IPS DF 6.9 (cell line): ENCODE results near the gene MYMX.

ENCODE experiments used
- DNase-seq: peaks from one replicate; pipeline ENCODE4 v3.0.0-alpha.2; 2013; ENCODE audit warnings: low read depth, low spot score
- H3K27ac ChIP-seq: one replicate; pipeline ENCODE4 v1.5.1; 2013; ENCODE audit warnings: low read length, control low read depth
- H3K27me3 ChIP-seq: 2 replicates; pipeline ENCODE4 v1.6.1; 2013; ENCODE audit warnings: mild to moderate bottlenecking, low read length; ENCODE audit not compliant: control insufficient read depth, insufficient read depth
- H3K36me3 ChIP-seq: 2 replicates; pipeline ENCODE4 v1.6.1; 2013; ENCODE audit warnings: low read length; ENCODE audit not compliant: control insufficient read depth, insufficient read depth
- H3K4me1 ChIP-seq: 2 replicates; pipeline ENCODE4 v1.6.1; 2013; ENCODE audit warnings: low read length; ENCODE audit not compliant: control insufficient read depth, insufficient read depth
- H3K4me3 ChIP-seq: 2 replicates; pipeline ENCODE4 v1.5.1; 2013; ENCODE audit warnings: mild to moderate bottlenecking, low read length
- H3K9me3 ChIP-seq: 2 replicates; pipeline ENCODE4 v1.6.1; 2013; ENCODE audit warnings: low read length, inconsistent platforms; ENCODE audit not compliant: control insufficient read depth, insufficient read depth
- WGBS: extraction: QIAGEN DNeasy Blood & Tissue Kit; methylation state at CpG from one replicate; pipeline ENCODE4 v1.1.7; 2013; ENCODE audit warnings: mixed read lengths, missing lambda C conversion rate; ENCODE audit not compliant: insufficient read length, insufficient coverage; 5-methylcytosine and 5-hydroxymethylcytosine counted together

MYMX gene

DNA sequence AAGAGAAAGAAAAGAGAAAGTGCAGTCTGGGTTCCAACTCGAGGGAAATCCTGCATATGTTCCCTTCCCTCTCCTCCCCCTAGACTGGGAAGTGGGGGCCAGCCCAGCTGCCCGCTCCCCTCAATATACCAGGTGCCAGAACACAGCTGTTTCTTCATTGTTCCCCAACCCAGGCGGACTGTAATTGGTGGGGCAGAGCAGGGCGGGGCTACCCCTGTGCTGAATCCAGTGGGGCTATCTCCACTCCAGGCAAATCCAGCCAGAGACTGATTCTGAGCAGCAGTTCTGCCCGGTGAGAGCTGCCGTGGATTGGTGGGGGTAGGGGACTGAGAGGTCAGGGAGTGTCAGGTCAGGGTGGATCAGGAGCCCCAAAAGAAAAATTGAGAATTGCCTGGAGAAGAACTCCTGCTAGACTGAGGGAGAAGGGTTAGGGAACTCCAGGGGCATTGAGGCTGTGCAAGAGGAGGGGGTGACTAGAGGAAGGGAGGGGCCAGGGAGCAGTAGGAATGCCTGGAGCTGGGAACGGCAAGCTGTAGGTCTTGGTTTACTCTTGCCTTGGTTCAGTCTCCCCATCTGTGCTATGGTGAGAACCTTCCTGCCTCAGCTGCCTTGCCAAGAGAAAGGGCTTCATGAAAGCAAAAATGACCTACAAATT lies at the start of gene MYMX:
Gene MYMX, plus strand, starts transcription at position 250 of the 655 bp plus-strand sequence. CDS start 546 bp downstream, outside the sequence.
- Histone ChIP-seq H3K4me1 (peaks cover 14% of the 10 kb centered on the region), H3K4me3 (no peak within 1 kb of the TSS), H3K27me3 (no peaks in the 10 kb centered on the region), H3K36me3 (no peaks in the 10 kb centered on the region), H3K9me3 (no peaks in the 10 kb centered on the region), H3K27ac (no peak within 1 kb of the TSS)
- WGBS, result no CpG with 5 or more reads among the region's 7 CpGs
- DNase-seq, result no peak

DNA sequence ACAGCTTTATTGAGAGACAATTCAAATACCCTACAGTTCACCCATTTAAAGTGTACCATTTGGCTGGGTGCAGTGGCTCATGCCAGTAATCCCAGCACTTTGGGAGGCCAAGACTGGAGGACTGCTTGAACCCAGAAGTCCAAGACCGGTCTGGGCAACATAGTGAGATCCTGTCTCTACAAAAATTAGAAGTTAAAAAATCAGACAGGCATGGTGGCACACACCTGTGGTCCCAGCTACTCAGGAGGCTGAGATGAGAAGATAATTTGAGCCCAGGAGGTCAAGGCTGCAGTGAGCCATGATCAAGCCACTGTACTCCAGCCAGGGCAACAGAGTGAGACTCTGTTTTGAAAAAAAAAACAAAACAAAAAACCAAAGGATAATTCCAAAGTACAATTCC lies 49.2 kb upstream of the MYMX start:
- WGBS, result no CpG with 5 or more reads among the region's 1 CpG
- Histone ChIP-seq H3K4me1 (peaks cover 11% of the 10 kb centered on the region), H3K9me3 (no peaks in the 10 kb centered on the region), H3K4me3 (no peak overlapping the region), H3K27ac (no peak overlapping the region), H3K36me3 (no peaks in the 10 kb centered on the region), H3K27me3 (no peaks in the 10 kb centered on the region)
- no peak for DNase-seq

DNA sequence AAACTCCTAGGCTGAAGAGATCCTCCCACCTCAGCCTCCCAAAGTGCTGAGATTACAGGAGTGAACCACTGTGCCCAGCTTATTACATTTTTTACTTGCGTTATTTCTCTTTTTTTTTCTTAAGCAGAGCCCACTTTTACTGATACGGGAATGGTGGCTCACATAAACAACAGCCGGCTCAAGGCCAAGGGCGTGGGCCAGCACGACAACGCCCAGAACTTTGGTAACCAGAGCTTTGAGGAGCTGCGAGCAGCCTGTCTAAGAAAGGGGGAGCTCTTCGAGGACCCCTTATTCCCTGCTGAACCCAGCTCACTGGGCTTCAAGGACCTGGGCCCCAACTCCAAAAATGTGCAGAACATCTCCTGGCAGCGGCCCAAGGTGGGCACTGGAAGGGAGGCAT lies 47.6 kb upstream of the MYMX start:
- peaks cover 13% of the 10 kb centered on the region for H3K4me1 ChIP-seq
- H3K9me3 ChIP-seq, result no peaks in the 10 kb centered on the region
- DNase-seq, result no peak
- no peaks in the 10 kb centered on the region for H3K27me3 ChIP-seq
- H3K27ac ChIP-seq, result no peak overlapping the region
- no peak overlapping the region for H3K4me3 ChIP-seq
- no CpG with 5 or more reads among the region's 9 CpGs for WGBS
- no peaks in the 10 kb centered on the region for H3K36me3 ChIP-seq

DNA sequence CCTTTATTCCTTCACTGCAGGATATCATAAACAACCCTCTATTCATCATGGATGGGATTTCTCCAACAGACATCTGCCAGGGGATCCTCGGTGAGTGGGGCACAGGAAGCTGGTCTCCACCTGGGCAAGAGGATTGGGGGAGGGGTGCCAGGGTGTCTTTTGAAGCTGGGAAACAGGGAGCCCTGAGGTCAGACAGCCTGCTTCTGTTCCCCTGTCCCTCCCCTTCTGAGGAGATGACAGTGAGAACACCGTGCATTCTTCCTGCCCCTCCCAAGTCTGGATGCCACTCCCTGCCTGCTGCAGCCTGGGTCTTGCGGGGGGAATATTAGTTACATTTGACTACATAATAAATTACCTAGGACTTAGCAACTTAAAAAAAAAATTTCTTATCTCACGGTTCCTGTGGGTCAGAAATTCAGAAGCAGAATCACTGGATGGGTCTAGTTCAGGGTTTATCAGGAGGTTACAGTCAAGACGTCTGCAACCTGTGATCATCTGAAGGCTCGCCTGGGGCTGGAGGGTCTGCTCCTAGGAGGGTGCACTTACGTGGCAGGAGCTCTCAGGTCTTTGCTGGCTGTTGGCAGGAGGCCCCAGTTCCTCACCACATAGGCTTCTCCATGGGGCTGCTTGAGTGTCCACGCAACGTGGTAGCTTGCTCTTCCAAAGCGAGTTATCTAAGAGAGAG lies 46.7 kb upstream of the MYMX start:
- no peaks in the 10 kb centered on the region for H3K36me3 ChIP-seq
- no CpG with 5 or more reads among the region's 10 CpGs for WGBS
- no peak overlapping the region for H3K4me3 ChIP-seq
- H3K4me1 ChIP-seq, result peaks cover 11% of the 10 kb centered on the region; the same call in 1 of the 2 replicates
- no peaks in the 10 kb centered on the region for H3K9me3 ChIP-seq
- H3K27me3 ChIP-seq, result no peaks in the 10 kb centered on the region
- no peak for DNase-seq
- H3K27ac ChIP-seq, result no peak overlapping the region

DNA sequence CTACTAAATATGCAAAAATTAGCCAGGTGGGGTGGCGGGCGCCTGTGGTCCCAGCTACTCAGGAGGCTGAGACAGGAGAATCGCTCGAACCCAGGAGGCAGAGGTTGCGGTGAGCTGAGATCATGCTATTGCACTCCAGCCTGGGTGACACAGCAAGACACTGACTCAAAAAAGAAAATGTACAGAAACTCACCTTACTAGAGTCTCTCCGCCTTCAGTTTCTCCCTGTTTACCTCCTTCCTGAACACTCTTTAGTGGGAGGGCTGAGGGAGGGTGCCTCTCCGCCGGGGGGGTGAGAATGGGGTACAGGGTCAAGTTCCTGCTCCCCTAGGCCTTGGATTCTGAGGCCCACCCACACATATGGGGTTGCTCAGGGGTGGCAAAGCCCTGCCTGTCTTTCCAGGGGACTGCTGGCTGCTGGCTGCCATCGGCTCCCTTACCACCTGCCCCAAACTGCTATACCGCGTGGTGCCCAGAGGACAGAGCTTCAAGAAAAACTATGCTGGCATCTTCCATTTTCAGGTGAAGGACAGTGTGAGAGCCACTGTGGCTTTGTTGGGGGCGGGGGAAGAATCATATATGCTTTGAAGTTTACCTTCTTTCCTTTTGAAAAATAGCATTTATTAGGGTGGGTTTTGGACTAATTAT lies 44.7 kb upstream of the MYMX start:
- WGBS, result no CpG with 5 or more reads among the region's 12 CpGs

DNA sequence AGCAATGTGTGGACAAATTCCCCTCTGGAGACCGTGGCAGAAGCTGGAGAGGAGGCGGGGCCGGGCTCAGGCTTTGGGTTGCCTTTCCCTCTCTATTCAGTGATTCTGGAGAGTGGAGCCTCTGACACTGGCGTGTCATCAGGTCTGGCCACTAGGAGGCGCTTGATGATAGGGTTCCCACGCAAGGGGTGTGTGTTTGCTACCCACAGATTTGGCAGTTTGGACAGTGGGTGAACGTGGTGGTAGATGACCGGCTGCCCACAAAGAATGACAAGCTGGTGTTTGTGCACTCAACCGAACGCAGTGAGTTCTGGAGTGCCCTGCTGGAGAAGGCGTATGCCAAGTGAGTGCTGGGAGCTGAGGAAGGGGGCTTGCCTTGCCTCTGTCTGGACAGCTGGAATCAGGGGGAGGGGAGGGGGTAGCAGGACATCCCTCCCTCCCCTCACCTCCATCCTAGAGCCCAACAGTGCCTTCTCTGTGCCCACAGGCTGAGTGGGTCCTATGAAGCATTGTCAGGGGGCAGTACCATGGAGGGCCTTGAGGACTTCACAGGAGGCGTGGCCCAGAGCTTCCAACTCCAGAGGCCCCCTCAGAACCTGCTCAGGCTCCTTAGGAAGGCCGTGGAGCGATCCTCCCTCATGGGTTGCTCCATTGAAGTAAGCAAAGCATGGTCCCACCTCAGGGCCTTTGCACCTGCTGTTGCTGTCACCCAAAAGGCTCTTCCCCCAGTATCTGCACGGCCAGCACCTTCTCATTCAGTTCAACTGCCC lies 43.8 kb upstream of the MYMX start:
- Histone ChIP-seq H3K4me3 (no peak overlapping the region), H3K9me3 (no peaks in the 10 kb centered on the region), H3K36me3 (no peaks in the 10 kb centered on the region), H3K4me1 (peaks cover 6% of the 10 kb centered on the region), H3K27ac (no peak overlapping the region), H3K27me3 (no peaks in the 10 kb centered on the region)
- peak; percentile 27 for DNase-seq
- WGBS, result no CpG with 5 or more reads among the region's 15 CpGs

More for the DNA sequence above, 44.7 kb upstream of the MYMX start:
- H3K4me1 ChIP-seq, result peaks cover 6% of the 10 kb centered on the region
- H3K27me3 ChIP-seq, result no peaks in the 10 kb centered on the region
- H3K27ac ChIP-seq, result no peak overlapping the region
- no peak overlapping the region for H3K4me3 ChIP-seq
- no peaks in the 10 kb centered on the region for H3K9me3 ChIP-seq
- no peaks in the 10 kb centered on the region for H3K36me3 ChIP-seq
- no peak for DNase-seq

DNA sequence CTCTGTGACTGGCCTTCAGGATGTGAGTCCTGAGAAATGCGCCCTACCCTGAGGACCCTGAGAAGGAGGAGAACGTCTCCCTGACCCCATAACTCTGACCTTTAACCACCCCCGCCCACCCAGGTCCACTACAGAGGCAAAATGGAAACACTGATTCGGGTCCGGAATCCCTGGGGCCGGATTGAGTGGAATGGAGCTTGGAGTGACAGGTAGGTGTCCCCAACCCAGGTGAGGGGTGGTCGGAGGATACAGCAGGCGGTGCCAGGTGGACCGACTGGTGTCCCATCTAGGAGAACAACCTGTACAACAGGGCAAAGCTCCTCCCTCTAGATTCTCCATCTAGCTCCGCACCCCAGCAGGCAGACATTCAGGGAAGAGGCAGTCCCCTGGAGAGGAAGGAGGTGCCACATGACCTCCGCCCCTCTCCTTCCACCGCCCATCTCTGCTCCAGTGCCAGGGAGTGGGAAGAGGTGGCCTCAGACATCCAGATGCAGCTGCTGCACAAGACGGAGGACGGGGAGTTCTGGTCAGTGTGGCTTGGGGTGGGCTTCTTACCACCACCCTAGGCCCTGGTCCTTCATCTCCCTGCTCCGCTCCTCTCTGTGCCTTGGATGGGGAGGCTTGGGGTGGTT lies 40.5 kb upstream of the MYMX start:
- Histone ChIP-seq H3K36me3 (no peaks in the 10 kb centered on the region; the same call in 1 of the 2 replicates), H3K4me1 (peaks cover 6% of the 10 kb centered on the region), H3K27ac (no peak overlapping the region), H3K4me3 (no peak overlapping the region), H3K27me3 (no peaks in the 10 kb centered on the region), H3K9me3 (no peaks in the 10 kb centered on the region)
- no peak for DNase-seq
- no CpG with 5 or more reads among the region's 15 CpGs for WGBS

DNA sequence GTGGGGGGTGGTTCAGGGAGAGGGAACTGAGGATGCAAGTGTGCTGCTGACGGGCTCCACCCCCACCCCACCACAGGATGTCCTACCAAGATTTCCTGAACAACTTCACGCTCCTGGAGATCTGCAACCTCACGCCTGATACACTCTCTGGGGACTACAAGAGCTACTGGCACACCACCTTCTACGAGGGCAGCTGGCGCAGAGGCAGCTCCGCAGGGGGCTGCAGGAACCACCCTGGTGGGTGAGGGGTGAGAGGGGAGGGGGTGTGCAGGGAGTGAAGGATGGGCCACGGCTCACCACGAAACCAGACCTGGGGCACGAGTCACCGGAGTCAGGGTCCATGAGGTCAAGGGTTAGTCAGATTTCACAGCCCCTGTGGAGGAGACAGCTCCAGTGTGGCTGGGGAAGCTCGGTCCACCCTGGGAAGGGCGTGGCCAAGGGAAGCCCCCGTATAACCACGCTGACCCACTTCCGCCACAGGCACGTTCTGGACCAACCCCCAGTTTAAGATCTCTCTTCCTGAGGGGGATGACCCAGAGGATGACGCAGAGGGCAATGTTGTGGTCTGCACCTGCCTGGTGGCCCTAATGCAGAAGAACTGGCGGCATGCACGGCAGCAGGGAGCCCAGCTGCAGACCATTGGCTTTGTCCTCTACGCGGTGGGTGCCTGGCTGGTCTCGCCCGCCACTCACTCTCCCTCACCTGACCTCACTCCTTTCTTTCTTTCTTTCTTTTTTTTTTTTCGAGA lies 39.8 kb upstream of the MYMX start:
- Histone ChIP-seq H3K27me3 (no peaks in the 10 kb centered on the region), H3K27ac (no peak overlapping the region), H3K9me3 (no peaks in the 10 kb centered on the region), H3K36me3 (no peaks in the 10 kb centered on the region; the same call in 1 of the 2 replicates), H3K4me1 (peaks cover 6% of the 10 kb centered on the region), H3K4me3 (no peak overlapping the region)
- no peak for DNase-seq
- WGBS, result no CpG with 5 or more reads among the region's 24 CpGs

DNA sequence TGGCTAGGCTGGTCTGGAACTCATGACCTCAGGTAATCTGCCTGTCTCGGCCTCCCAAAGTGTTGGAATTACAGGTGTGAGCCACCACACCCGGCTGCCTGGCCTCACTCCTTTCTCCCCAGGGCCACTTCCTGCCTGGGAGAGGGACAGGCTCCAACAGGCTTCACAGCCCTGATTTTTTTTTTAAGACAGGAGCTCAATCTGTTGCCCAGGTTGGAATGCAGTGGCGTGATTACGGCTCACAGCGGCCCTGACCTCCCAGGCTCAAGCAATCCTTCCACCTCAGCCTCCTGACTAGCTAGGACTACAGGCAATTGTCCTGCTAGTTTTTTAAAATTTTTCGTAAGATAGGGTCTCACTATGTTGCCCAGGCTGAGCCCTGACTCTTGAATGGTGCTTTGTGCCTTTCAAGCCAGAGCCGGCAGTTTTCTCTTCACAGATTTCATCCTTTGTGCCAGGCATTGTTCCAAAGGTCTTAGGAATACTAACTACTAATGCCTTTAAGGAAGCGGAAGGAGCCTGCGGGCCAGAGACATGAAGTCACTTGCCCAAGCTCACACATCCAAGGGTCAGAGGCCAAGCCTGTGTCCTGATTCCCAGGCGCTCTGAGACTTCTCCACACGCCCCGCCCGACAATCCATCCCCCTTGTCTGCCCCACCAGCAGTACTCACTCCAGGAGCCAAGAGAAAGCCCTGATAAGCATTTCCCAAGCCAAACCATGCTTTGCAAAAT lies 38.9 kb upstream of the MYMX start:
- H3K9me3 ChIP-seq, result no peaks in the 10 kb centered on the region
- no peak overlapping the region for H3K27ac ChIP-seq
- peaks cover 5% of the 10 kb centered on the region for H3K4me1 ChIP-seq
- no peaks in the 10 kb centered on the region for H3K27me3 ChIP-seq
- no peaks in the 10 kb centered on the region; the same call in 1 of the 2 replicates for H3K36me3 ChIP-seq
- no peak overlapping the region for H3K4me3 ChIP-seq
- DNase-seq, result no peak
- no CpG with 5 or more reads among the region's 13 CpGs for WGBS
